HG03571 (cell line): ENCODE measurements around the gene MYO6.
"Not testable (repeated sequence)": the region's sequence is repeated elsewhere in the genome, so short reads cannot be mapped to it uniquely, and the experiment has no call there.

Experiments used
- ATAC-seq: cut with Tn5 transposase; IDR thresholded peaks from one replicate; pipeline ENCODE4 v1.9.1; 2021; ENCODE audit not compliant: unreplicated experiment

MYO6 gene

DNA sequence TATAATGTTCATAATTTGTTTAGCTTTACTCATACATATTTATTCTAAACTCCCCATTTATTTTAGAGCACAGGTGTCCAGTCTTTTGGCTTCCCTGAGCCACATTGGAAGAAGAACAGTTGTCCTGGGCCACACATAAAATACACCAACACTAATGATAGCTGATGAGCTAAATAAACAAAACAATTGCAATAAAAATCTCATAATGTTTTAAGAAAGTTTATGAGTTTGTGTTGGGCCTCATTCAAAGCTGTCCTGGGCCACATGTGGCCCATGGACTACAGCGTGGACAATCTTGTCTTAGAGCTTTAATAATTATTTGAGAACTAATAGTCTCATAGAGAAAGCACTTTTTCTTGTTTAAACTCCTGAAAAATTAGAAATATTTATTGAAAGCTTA, 131.3 kb downstream of the MYO6 start:
- ATAC-seq: no peak

DNA sequence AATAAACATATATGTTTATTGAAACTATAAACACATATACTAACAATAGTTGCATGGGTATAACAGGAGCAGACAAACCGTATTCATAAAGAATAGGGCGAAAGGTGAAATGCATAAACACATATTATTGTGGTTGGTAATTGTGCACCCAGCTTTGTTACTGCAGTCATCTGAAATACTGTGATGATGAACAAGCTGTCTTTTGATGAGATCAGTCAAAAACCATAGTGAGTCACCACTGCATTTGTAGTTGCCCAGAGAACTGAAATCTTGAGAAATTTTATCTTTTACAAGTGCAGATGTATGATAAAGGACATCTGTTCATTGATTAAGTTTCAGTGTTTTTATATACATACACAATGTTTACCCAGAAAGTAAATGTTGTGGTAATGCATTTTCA, 133.7 kb downstream of the MYO6 start:
- ATAC-seq: no peak

DNA sequence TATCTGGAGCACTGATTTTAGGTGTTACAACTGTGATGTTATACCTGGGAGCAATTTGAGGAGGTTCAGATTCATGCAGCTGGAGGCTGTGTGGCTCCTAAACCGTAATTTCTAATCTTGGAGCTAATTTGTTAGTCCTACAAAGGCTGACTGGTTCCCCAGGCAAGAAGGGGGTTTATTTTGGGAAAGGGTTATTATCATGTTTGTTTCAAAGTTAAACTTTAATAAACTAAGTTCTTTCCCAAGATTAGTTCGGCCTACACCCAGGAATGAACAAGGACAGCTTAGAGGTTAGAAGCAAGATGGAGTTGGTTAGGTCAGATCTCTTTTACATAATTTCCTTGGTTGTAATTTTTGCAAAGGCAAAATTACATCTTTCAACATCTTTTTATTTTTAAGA, 135.8 kb downstream of the MYO6 start:
- no peak for ATAC-seq

DNA sequence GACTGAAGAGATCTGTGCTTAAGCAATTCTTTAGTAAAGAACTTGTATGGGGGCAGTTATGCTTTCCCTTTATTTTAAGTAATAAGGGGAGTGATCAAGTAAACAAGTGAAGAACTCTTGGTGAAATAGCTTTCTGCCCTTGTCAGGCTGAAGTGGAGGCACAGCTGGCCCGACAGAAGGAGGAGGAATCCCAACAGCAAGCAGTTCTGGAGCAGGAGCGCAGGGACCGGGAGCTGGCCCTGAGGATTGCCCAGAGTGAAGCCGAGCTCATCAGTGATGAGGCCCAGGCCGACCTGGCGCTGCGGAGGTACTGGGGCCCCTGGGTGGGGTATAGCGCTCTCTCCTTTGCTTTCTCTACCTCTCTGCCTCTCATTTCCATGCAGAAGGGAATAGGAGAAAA, 143.3 kb downstream of the MYO6 start:
- no peak for ATAC-seq

DNA sequence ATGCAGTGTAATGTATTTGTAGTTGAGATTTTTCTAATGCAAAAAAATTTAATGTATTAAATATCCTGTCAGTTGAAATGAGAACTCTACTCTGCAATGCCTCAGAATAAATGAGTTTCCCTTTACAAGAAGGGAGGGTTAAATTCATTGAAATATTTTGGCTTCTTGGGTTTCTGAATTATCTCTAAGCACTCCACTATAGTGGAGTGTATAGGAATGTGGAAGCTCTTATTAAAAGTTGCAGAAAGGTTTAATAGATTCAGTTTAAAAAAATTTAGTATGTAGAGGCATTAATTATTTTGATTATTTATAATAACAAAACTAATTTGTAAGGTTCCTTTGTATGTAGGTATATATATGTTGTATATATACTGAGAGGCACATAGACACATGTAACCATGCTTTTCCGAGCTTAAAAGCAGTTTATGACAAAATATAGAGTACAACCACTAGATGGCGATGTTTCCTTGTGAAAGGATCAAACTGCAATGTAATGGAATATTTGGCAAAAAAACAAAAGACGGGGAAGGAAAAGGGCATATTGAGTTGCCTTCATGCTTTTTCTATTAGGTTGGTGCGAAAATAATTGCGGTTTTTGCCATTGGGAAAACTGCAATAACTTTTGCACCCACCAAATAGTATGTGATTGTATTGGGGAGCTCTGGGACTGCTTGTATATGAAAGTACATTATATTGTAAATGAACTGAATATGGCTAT, 144.2 kb downstream of the MYO6 start:
- ATAC-seq: peak; percentile 65

DNA sequence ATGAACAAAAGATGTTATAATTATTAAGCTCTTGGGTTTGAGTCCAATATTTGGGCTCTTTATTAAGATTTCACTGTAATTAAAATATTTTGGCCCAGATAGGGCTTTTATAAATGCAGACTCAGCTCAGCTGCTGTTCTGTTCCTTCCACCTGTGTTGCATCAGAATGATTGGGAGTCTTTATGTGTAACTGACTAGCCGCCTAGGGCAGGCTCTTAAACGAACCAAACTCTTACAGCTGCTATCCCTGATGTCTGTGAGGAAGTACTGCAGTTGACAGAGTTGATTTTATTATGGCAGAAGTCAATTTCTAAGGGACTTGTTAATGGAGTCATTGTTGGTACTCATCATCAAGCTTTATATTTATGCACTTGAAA, 144.7 kb downstream of the MYO6 start:
- no peak for ATAC-seq

DNA sequence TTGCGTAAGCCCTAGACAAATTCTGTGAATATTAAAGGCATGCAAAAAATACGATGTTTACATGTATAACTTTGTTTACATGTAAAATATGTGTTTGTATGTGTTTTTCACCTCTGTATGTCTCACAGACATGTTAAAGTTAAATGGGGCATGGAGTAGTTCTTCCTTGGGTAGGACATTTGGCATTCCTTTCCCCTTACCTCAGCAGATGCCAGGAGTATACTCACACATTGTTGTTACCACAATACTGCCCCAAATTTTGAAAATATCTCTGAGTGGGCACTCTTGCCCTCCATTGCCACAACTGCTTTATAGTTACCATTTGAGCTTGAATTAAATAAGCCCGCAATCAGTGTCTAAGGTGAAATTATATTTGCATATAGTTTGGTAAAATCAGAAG, 147.5 kb downstream of the MYO6 start:
- ATAC-seq: no peak

DNA sequence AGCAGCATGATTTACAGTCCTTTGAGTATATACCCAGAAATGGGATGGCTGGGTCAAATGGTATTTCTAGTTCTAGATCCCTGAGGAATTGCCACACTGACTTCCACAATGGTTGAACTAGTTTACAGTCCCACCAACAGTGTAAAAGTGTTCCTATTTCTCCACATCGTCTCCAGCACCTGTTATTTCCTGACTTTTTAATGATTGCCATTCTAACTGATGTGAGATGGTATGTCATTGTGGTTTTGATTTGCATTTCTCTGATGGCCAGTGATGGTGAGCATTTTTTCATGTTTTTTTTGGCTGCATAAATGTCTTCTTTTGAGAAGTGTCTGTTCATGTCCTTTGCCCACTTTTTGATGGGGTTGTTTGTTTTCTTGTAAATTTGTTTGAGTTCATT, 151.2 kb downstream of the MYO6 start:
- not testable (repeated sequence) for ATAC-seq

DNA sequence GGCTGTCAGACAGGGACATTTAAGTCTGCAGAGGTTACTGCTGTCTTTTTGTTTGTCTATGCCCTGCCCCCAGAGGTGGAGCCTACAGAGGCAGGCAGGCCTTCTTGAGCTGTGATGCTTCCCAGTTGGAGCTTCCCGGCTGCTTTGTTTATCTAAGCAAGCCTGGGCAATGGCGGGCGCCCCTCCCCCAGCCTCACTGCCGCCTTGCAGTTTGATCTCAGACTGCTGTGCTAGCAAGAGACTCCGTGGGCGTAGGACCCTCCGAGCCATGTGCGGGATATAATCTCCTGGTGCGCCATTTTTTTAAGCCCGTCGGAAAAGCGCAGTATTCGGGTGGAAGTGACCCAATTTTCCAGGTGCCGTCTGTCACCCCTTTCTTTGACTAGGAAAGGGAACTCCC, 156.1 kb downstream of the MYO6 start:
- not testable (repeated sequence) for ATAC-seq

DNA sequence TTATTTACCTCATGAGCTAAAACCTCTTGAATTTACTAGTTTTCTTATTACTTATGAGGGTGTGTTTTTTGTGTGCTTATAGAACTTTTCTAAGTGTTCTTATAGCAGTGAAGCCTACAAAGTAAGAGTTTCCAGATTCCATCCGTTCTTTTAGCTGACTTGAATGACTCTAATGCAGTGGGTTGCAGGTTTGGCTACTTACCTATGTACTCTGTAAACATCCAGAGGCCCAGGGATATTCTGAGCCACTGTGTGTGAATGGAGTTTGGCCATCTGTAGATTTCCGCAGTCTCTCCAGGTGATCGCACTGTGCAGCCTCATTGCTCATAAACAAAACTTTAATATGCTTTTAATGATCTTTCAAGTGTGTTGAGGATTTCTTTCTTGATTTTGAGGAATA, 157.8 kb downstream of the MYO6 start:
- ATAC-seq: no peak

DNA sequence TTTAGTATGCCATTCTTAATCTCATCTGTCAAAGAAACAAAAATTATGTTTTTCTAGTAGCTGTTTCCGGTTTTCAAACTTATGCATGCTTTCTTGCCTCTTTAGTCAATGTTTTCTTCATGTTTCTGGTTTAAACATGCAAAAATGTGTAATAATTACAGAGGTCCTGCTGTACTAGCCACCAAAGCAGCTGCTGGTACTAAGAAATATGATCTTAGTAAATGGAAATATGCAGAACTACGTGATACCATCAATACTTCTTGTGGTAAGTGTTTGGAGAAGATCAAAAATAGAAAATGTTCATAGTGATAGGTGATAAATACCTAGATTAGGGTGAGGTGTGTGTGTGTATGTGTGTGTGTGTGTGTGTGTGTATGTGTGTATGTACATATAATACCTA, 158.4 kb downstream of the MYO6 start:
- ATAC-seq: no peak

DNA sequence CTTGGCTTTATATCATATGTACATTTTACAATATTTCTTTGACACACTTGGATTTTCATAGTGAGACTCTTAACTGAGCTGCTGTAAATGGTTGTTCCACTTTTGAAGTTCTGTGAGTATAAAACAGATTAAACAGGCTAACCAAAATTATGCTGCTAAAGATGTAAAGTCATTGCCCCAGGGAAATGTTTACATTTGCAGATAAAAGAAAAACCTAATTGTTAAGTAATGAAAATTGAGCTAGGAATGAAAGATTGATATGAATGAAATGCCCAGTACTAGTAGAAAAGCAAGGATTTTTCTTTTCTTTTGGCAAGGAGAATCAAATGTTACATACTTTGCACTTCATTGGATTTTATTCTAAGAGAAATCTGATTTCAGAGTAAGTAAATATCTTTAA, 164.0 kb downstream of the MYO6 start:
- ATAC-seq: no peak

DNA sequence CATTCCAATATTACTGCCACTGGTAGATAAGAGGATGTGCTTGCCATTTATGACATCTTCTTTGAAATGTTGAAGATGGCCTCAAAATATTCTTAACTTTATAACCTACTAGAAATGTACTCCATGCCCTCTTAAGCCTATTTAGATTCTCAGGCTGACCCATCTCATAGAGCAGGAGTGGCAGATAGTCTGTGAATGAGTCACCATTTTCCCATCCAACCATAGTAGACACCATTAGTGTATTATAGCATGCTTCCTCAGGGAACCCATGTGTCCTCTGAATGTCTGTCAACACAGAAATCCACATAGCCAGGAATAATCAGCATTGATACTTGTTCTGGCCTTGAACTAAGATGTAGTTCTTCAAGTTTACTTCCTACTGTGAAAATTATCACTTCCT, 173.2 kb downstream of the MYO6 start:
- ATAC-seq: no peak

DNA sequence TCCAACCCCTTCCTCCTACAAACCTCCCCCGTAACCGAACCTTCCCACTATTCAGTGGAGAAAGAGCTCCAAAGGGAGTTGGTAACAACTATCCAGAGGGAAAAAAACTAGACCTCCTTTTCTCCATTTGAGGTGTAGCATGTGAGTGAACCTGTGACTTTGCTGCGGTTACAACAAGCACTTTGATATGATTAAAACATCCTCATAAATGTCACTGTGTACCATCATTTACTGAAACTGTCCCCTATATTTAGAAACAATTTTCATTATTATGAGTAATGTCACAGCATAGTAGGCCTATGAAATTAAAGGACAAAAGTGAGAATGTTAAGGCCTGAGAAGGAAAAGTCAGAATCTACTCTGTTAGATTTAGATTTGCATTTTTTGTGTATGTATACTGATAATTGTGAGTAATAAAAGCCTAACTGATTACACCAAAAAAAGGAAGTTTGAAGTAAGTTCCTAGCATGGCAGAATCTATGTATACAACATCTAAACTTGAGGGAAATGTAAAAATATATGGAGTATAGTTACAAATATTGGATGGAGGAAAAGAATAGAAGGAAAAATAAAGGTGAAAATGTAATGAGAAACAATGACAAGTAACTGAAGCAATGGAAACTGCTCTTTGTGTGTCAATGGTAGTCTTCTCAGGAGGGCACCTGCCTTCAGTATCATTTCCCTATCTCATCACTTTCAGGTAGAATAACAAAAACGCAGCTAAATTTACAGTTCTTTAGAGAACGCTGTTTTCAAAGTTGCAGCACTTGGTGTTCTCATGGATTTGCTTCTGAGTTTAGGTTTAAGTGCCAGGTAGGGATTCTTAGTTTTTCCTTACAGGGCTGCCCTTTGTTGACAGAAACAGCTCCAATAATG, 177.5 kb downstream of the MYO6 start:
- ATAC-seq: peak; percentile 45

DNA sequence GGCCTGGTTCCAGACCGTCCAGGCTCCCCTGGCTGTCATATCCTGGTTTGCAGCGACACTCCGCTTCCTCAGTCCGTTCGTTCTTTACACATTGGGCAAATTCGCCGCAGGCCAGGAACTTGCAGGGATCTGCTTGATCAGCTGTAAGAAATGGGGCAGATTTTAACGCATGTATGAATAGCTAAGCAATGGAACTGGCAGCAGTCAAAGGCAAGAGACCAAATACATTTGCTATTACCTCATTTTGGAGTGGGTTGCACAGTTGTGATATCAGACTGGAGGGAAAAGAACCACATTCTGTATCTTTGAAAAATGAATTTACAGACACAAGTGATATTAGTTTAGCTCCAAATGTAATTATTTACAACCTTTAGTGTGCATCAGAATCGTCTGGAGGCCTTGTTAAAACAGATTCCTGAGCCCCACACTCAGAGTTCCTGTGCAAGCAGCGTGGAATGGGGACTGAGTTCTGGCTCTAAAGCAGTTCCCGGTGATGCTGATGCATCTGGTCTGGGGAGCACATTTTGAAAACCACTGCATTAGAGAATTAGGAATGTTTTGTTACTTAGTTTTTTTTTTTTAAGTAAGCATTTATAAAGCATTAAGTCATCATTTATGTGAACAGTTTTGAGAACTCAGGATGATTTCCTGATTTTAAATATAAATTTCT, 182.1 kb downstream of the MYO6 start:
- no peak for ATAC-seq

DNA sequence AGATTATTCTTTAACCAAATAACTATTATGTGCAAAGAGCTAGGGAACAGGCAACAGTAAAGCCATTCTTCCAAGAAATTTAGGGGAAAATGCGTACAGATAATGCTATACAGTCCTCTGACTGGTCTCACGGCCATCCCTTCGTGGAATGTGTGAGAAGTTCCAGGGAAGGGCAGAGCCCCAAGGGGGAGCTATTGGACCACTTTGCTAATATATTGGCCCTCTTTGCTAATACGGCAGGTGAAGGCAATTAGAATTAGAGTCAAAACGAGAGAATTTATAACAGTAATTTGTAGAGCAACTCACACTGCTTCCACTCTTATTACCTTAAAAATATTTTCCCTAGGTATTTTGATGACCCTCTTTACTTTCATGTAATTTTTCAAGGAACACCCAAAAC, 183.0 kb downstream of the MYO6 start:
- ATAC-seq: no peak

DNA sequence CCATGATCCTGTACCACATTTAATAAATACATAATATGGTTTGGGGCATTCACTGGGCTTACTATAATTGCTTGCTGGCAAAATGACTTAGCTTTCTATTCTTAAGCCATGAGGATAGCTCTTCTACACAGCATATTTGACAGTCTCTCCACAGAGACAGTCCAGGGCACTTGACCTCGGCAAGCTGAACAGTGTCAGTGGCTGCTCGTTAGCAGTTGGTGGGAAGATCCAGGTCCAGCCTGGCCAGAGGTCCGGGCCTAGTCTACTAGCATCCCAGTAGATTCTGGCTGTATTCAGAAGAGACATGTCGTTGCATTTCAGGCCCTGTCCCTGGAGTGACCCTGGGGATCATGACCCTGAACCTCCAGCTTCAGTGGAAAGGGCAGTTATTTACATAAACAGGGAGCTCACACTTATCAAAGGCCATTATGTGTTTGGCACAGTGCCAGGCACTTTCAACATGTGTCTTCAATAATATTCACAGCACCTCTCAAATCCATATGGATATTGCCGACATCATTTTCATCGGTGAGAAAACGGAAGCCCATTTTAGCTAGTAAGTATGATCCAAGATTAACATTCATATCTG, 184.4 kb downstream of the MYO6 start:
- no peak for ATAC-seq

DNA sequence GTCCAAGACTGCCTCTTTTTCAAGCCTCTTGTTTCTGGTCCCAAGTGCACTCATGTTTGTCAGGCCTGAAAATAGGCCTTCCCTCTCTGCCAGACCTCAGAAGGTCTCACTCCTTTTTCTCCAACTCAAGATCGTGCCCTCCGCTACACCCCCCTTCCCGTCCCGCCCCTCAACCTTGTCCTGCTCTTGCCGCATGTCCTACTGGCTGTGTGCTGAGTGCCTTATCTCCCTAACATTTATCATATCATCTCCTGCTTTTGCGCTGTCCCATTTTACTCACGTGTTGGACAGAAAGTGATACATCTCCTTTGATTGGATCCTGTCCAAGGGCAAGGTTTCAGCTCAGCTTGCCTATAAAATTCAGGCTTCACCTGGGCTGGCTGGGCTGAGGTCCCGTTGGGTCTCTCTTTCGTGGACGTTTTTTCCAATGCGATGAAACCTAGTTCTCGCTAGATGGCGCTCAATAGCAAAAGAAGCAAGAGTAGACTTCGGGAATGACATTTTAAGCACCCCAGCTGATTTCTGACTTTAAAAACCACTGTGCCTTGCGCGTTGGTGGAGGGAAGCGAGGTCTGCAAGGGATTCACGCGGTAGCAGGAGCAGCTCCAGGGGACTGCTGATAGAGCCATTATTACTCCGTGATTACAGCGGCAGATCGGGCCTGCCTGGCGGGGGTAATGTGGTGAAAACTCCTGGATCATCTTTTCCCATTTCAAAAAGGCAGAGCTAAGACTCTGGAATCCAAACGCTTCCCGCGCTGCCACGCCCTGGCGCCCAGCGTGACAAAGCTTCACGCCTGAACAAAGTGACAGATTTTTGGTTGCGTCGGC, 185.8 kb downstream of the MYO6 start:
- ATAC-seq: peak; percentile 60

DNA sequence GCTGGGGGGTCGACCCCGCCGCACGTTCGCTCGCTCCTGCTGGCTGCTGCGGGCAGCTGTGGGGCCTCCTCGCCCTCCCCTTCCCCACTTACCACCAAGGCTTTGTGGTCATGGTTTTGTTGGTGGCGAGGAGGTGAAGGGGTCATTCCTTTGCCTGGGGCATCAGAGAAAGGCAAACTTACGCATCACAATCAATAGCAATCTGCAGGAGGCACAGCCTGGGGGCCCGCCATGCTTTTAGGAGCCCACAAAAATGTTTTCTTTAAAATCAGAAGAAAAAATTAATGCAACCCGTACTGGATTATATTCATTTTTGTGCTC, 186.4 kb downstream of the MYO6 start:
- no peak for ATAC-seq

DNA sequence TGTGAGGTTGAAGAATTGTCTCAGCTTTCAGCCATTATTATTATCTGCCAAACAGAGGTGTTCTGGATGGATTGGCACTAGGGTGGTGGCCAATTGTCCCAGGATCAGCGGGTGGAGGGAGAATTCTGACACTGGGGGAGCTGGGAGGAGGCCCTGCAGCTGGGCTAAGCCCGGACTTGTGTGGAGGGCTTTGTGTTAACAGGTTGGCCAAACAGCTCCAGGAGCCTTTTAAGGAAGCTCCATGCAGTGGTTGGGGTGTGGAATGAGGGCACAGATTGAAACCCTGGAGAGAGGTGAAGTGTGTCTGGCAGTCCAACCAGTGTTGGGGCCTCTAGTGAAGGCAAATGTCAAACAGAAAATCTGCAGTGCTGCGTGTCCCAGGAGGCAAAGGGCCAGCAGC, 187.6 kb downstream of the MYO6 start:
- no peak for ATAC-seq

DNA sequence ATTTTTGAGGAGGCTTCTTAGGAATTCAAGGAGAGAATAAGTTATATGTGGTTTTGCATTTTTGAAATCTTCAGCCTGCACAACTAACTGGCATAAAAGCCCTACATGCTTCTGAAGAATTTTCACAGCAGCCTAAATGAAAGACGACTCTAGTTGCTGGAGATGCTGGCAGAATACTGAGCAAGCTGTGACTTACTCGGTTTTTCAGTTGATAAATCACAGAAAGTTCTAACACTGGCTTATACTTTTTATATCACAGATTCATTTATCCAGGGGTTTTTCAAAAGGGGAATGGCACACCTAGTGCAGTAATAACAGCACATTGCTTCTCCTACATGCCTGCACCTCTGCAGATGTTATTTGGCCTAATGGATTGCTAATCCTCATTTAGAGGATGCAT, 188.8 kb downstream of the MYO6 start:
- ATAC-seq: no peak
